ENCODE data around the gene TBL1XR1.

- no peak for TF ChIP-seq EZH2 (IDR thresholded peaks at IDR 0.05; ENCODE audit: borderline replicate concordance)
- TF ChIP-seq CTCF (IDR thresholded peaks at IDR 0.05; ENCODE audit: poor library complexity): no peak
- no peak for TF ChIP-seq EZH2phosphoT487 (IDR thresholded peaks at IDR 0.05; ENCODE audit: low read depth, severe bottlenecking, unreplicated experiment)
Measured at GRCh38 chr3:177181418-177181817, 15.9 kb downstream of the TBL1XR1 start.
